ENCODE results near the gene GABBR1. TPM values are rescaled to one million over a fixed set of nuclear protein-coding genes. Genes with fewer than 3 reads are reported as not detected.

The GABBR1 gene
- total RNA-seq, 4 donors from 2014 or later = 11.5 to 40.4 (median 30.5) TPM

GRCh38 chr6:29603930-29604329 is 29.1 kb downstream of the GABBR1 start:
- 89 to 100% methylated on average over 1 to 2 of the region's 2 CpGs for WGBS, 2 donors (ENCODE audit: low coverage in 1 of 2)
- intact Hi-C loops (cut with DNase I; ENCODE audit: low total_unique reads) (no loop called here), in situ Hi-C loops (cut with MboI; ENCODE audit: low pct_ligation_motif_present in 1 of 4, low pct_unique_long_range_greater_than_20kb in 1 of 4, low sequenced_read_pairs in 3 of 4) (no loop called here)
- Histone ChIP-seq H3K36me3 (no peaks in the 10 kb centered on the region), H3K4me3 (no peak overlapping the region), H3K9me3 (no peaks in the 10 kb centered on the region), H3K27ac (no peak overlapping the region), H3K4me1 (no peaks in the 10 kb centered on the region), H3K27me3 (no peaks in the 10 kb centered on the region)
- TF ChIP-seq POLR2A (IDR thresholded peaks at IDR 0.05) (no peak), POLR2AphosphoS5 (IDR thresholded peaks at IDR 0.05) (no peak), EP300 (IDR thresholded peaks at IDR 0.05; ENCODE audit: low read depth) (no peak)
- TF ChIP-seq, protein P1, sequence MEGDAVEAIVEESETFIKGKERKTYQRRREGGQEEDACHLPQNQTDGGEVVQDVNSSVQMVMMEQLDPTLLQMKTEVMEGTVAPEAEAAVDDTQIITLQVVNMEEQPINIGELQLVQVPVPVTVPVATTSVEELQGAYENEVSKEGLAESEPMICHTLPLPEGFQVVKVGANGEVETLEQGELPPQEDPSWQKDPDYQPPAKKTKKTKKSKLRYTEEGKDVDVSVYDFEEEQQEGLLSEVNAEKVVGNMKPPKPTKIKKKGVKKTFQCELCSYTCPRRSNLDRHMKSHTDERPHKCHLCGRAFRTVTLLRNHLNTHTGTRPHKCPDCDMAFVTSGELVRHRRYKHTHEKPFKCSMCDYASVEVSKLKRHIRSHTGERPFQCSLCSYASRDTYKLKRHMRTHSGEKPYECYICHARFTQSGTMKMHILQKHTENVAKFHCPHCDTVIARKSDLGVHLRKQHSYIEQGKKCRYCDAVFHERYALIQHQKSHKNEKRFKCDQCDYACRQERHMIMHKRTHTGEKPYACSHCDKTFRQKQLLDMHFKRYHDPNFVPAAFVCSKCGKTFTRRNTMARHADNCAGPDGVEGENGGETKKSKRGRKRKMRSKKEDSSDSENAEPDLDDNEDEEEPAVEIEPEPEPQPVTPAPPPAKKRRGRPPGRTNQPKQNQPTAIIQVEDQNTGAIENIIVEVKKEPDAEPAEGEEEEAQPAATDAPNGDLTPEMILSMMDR (IDR thresholded peaks at IDR 0.05) = no peak
- DNase-seq = no peak

DNA sequence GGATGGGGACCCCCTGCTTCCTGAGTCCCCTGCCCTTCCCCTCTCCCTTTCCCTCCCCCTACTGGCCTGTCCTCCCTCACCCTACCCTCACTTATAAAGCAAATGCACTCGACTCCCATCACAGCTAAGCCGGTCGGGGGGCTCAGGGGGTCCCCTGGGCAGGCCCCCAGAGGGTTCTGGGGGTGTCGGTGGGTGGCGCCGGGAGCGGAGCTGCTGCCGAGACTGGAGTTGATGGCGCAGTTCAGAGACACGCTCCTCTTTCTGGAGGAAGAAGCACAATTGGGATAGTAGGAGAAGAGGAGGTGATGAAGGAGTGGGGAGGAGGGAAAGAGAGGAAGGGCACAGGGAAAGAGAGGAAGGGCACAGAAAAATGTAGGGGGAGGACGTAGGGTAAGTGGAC is 29.5 kb downstream of the GABBR1 start:
- Histone ChIP-seq H3K27ac (no peak overlapping the region), H3K4me3 (no peak overlapping the region), H3K9me3 (no peaks in the 10 kb centered on the region), H3K36me3 (no peaks in the 10 kb centered on the region), H3K27me3 (no peaks in the 10 kb centered on the region), H3K4me1 (no peaks in the 10 kb centered on the region)
- DNase-seq = no peak
- 88% methylated on average over 11 of the region's 11 CpGs; no CpG with 5 or more reads in 1 of the 2 donors for WGBS, 2 donors (ENCODE audit: low coverage in 1 of 2)
- in situ Hi-C loops (cut with MboI; ENCODE audit: low pct_ligation_motif_present in 1 of 4, low pct_unique_long_range_greater_than_20kb in 1 of 4, low sequenced_read_pairs in 3 of 4) = no loop called here
- TF ChIP-seq EP300 (IDR thresholded peaks at IDR 0.05; ENCODE audit: low read depth) (no peak), POLR2AphosphoS5 (IDR thresholded peaks at IDR 0.05) (no peak), POLR2A (IDR thresholded peaks at IDR 0.05) (no peak)
- TF ChIP-seq, protein P1 (IDR thresholded peaks at IDR 0.05) = no peak
- intact Hi-C loops (cut with DNase I; ENCODE audit: low total_unique reads) = no loop called here

DNA sequence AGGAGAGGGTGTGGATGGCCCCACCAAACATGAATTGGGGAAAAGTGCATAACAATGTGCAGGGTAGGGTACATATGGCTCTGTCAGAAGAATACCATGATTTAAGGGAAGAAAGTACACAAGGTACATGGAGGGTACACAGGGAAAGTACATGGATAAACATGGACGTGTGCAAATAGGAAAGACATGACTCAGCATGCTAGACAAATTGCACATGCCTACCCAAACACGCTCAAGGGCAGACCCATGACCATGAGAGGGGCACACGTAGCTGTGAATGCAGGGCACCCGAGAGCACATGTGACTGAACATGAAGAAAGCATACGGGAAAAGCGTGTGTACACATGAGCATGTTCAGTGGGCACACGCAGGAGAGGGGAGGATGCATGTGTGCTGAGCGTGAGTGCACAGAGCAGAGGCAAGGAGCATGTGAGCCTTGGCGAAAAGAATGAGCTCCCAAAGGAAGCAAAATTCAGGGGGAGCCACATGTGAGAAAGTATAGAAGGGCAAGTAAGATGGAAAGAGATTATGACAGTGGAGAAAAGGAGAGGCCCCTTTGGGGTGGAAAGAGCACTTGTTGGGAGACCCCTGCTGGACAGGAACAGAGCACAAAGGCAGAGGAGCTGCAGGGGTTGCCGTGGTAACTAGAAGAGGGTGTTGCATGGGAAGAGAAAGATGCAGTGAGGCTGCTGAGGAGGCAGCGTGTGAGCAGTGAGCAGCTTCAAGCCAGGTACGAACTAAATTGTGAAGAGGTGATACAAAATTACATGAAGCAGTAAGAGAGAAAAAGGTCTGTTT is 30.2 kb downstream of the GABBR1 start:
- Histone ChIP-seq H3K27ac (no peak overlapping the region), H3K4me1 (no peaks in the 10 kb centered on the region), H3K36me3 (no peaks in the 10 kb centered on the region), H3K9me3 (no peaks in the 10 kb centered on the region), H3K27me3 (no peaks in the 10 kb centered on the region), H3K4me3 (no peak overlapping the region)
- TF ChIP-seq, protein P1 (IDR thresholded peaks at IDR 0.05) = no peak
- TF ChIP-seq POLR2A (IDR thresholded peaks at IDR 0.05) = no peak
- no peak for TF ChIP-seq POLR2AphosphoS5 (IDR thresholded peaks at IDR 0.05)
- no peak for DNase-seq
- in situ Hi-C loops (cut with MboI; ENCODE audit: low pct_ligation_motif_present in 1 of 4, low pct_unique_long_range_greater_than_20kb in 1 of 4, low sequenced_read_pairs in 3 of 4) (no loop called here), intact Hi-C loops (cut with DNase I; ENCODE audit: low total_unique reads) (no loop called here)
- WGBS, 2 donors (ENCODE audit: low coverage in 1 of 2) = 83 to 92% methylated on average over 9 to 12 of the region's 12 CpGs

DNA sequence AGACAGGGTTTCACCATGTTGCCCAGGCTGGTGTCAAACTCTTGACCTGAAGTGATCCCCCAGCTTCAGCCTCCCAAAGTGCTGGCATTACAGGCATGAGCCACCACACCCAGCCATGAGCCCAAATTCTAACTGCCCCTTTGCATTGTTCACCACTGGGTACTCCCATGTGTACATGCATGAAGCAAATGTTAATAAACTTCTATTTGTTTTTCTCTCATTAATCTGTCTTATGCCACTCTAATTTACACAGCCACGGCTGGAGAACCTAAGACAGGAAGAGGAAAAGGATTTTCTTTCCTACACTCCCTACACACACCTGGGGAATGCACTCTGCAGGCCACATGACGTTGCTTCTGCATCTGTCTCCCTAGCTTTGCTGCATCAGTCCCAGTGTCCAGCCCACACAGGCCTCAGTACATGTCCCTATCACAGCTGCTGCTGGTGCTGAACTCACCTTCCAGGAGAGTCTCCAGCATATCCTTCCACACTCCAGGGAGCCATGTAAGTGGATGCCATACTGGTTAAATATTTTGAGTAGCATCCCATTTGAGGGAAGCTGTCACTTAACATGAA is 34.7 kb downstream of the GABBR1 start:
- Histone ChIP-seq H3K9me3 (no peaks in the 10 kb centered on the region), H3K4me1 (peaks cover 0 to 4% (median 0%) of the 10 kb centered on the region in 4 donors), H3K27me3 (peaks cover 5% of the 10 kb centered on the region), H3K27ac (no peak overlapping the region), H3K36me3 (no peaks in the 10 kb centered on the region), H3K4me3 (no peak overlapping the region)
- no peak for DNase-seq
- TF ChIP-seq POLR2AphosphoS5 (IDR thresholded peaks at IDR 0.05) (no peak), POLR2A (IDR thresholded peaks at IDR 0.05) (no peak), EP300 (IDR thresholded peaks at IDR 0.05; ENCODE audit: low read depth) (no peak)
- TF ChIP-seq, protein P1 (IDR thresholded peaks at IDR 0.05) = no peak
- in situ Hi-C loops (cut with MboI; ENCODE audit: low pct_ligation_motif_present in 1 of 4, low pct_unique_long_range_greater_than_20kb in 1 of 4, low sequenced_read_pairs in 3 of 4) (loop anchor here in 3 of 4 donors (25.0 kb wide), 1 partner anchor 911 kb away; no protein-coding TSS in a partner anchor), intact Hi-C loops (cut with DNase I; ENCODE audit: low total_unique reads) (no loop called here)
- 38 to 53% methylated on average over 2 of the region's 2 CpGs for WGBS, 2 donors (ENCODE audit: low coverage in 1 of 2)
